Fibroblast of lung (primary cell): ENCODE measurements around the gene DDC. TPM values are rescaled to one million over a fixed set of nuclear protein-coding genes. Genes with fewer than 3 reads are reported as not detected.
"Not testable (repeated sequence)": the region's sequence is repeated elsewhere in the genome, so short reads cannot be mapped to it uniquely, and the experiment has no call there.

Experiments
- DNase-seq, 2 donors: peaks; one replicate each; pipeline versions ENCODE4 v3.0.0 to v3.0.0-alpha.2; 2010; ENCODE audit warnings: low read depth in 2 of 2
- H2AFZ ChIP-seq: 2 replicates; pipeline ENCODE4 v1.5.1; 2012; ENCODE audit warnings: low read length, control low read depth, inconsistent platforms
- H3K27ac ChIP-seq: 2 replicates; pipeline ENCODE4 v1.5.1; 2011; ENCODE audit warnings: low read length, control low read depth; ENCODE audit not compliant: insufficient read depth
- H3K27me3 ChIP-seq: 2 replicates; pipeline ENCODE4 v1.5.1; 2011; ENCODE audit warnings: mild to moderate bottlenecking, low read length; ENCODE audit not compliant: control insufficient read depth, insufficient read depth
- H3K36me3 ChIP-seq: 2 replicates; pipeline ENCODE4 v1.5.1; 2011; ENCODE audit warnings: low read length; ENCODE audit not compliant: control insufficient read depth, insufficient read depth
- H3K4me1 ChIP-seq: 2 replicates; pipeline ENCODE4 v1.5.1; 2011; ENCODE audit warnings: low read length; ENCODE audit not compliant: control insufficient read depth, insufficient read depth; ENCODE audit errors: extremely low read depth
- H3K4me2 ChIP-seq: 2 replicates; pipeline ENCODE4 v1.5.1; 2011; ENCODE audit warnings: low read length, control low read depth; ENCODE audit not compliant: insufficient read depth; ENCODE audit errors: extremely low read depth
- H3K4me3 ChIP-seq, 4 experiments: fragments of 200-600 bp in 1 of 4; sonication (generic) in 1 of 4; replicated peaks in 1 of 4; 2 replicates each; pipeline ENCODE4 v1.5.1; 2011 to 2016; ENCODE audit warnings: low read length in 4 of 4, low read depth in 3 of 4, mild to moderate bottlenecking in 3 of 4, control low read depth in 2 of 4, inconsistent platforms in 1 of 4, mixed read lengths in 1 of 4; ENCODE audit not compliant: insufficient read depth in 1 of 4; ENCODE audit errors: control extremely low read depth in 1 of 4
- H3K79me2 ChIP-seq: 2 replicates; pipeline ENCODE4 v1.5.1; 2012; ENCODE audit warnings: mild to moderate bottlenecking, low read length, inconsistent platforms; ENCODE audit not compliant: control insufficient read depth, insufficient read depth
- H3K9ac ChIP-seq: 2 replicates; pipeline ENCODE4 v1.5.1; 2011; ENCODE audit warnings: mild to moderate bottlenecking, low read length, control low read depth; ENCODE audit not compliant: insufficient read depth
- H3K9me3 ChIP-seq: 2 replicates; pipeline ENCODE4 v1.5.1; 2012; ENCODE audit warnings: low read depth, low read length; ENCODE audit not compliant: control insufficient read depth, insufficient read depth
- H4K20me1 ChIP-seq: 2 replicates; pipeline ENCODE4 v1.5.1; 2011; ENCODE audit warnings: low read length; ENCODE audit not compliant: control insufficient read depth, insufficient read depth; ENCODE audit errors: extremely low read depth
- EZH2 ChIP-seq: IDR thresholded peaks from 2 replicates; pipeline ENCODE4 v1.5.1; 2012; ENCODE audit warnings: low read length, control low read depth, mild to moderate bottlenecking; ENCODE audit errors: missing control alignments
- polyA plus RNA-seq, 2 donors: library from polyadenylated mRNA; depleted of rRNA in 1 of 2; stranded (reverse) in 1 of 2; unstranded in 1 of 2; fragments of >200 nt; gene quantifications; 2 replicates each; pipeline ENCODE4 v1.2.1, GENCODE V29; 2011 to 2012; ENCODE audit warnings: missing spikeins in 1 of 2
- total RNA-seq: library from RNA; depleted of rRNA; stranded (reverse); fragments of >200 nt; gene quantifications from 2 replicates; pipeline ENCODE4 v1.2.1, GENCODE V29; 2014
- TF ChIP-seq, protein P1 (sequence below), 2 donors: IDR thresholded peaks in 1 of 2; conservative IDR thresholded peaks in 1 of 2; 1 replicate in 1 of 2; 2 replicates in 1 of 2; pipeline ENCODE4 v1.5.1; 2011 to 2012; ENCODE audit warnings: low read length in 2 of 2, control low read depth in 1 of 2, inconsistent platforms in 1 of 2, low read depth in 1 of 2, mild to moderate bottlenecking in 1 of 2

DDC gene
- total and polyA plus RNA-seq, 2 donors (not counting 1 experiment from before 2014, with no cell fraction given) = not detected

DNA sequence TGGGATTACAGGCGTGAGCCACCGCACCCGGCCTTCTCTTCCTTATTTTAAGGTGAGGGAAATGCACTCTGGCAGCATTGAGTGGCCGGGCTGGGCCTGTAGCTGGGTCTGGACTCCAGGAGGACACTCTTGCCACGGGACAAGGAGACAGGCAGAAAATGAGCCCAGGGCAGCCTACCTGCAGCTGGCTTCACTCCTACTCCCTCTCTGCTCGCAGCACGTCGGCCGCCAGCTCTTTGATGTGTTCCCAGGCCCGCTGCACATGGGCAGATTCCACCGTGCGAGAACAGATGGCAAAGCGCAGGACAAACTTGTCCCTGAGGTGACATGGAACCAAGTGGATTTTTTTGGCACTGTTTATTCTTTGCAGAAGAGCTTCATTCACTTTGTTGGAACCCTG lies 102.2 kb downstream of the DDC start:
- DNase-seq = no peak
- H3K4me3 ChIP-seq = no peak overlapping the region

DNA sequence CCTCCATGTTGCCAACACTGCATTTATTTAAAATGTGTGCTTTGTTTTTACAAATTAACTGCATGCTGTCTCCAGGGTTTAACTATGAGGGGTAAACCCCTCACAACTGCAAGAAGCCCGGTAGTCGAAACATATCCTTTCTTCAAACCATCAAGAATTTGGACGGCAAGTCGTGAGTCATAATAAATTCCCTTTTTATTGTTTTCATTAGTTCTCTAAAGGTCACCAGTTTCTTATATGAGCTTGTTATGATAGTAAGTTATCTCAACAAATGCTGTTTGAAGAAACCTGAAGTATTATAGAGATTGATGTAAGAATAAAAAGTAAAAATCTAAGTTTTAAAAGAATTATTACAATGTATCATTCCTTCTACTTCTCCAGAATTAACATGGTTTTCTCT lies 102.8 kb downstream of the DDC start:
- no peaks in the 10 kb centered on the region for H3K4me1 ChIP-seq
- no peaks in the 10 kb centered on the region for H3K27me3 ChIP-seq
- no peak for TF ChIP-seq EZH2
- TF ChIP-seq, protein P1, sequence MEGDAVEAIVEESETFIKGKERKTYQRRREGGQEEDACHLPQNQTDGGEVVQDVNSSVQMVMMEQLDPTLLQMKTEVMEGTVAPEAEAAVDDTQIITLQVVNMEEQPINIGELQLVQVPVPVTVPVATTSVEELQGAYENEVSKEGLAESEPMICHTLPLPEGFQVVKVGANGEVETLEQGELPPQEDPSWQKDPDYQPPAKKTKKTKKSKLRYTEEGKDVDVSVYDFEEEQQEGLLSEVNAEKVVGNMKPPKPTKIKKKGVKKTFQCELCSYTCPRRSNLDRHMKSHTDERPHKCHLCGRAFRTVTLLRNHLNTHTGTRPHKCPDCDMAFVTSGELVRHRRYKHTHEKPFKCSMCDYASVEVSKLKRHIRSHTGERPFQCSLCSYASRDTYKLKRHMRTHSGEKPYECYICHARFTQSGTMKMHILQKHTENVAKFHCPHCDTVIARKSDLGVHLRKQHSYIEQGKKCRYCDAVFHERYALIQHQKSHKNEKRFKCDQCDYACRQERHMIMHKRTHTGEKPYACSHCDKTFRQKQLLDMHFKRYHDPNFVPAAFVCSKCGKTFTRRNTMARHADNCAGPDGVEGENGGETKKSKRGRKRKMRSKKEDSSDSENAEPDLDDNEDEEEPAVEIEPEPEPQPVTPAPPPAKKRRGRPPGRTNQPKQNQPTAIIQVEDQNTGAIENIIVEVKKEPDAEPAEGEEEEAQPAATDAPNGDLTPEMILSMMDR (conservative IDR thresholded peaks at IDR 0.05 in 1 of 2, IDR thresholded peaks at IDR 0.05 in 1 of 2; ENCODE audit: low read depth in 1 of 2, low read length in 2 of 2) = no peak
- no peaks in the 10 kb centered on the region for H3K9me3 ChIP-seq
- no peaks in the 10 kb centered on the region for H4K20me1 ChIP-seq
- H2AFZ ChIP-seq = no peak overlapping the region
- H3K27ac ChIP-seq = no peak overlapping the region
- H3K9ac ChIP-seq = no peak overlapping the region
- H3K79me2 ChIP-seq = no peaks in the 10 kb centered on the region
- H3K4me3 ChIP-seq = no peak overlapping the region
- H3K36me3 ChIP-seq = no peaks in the 10 kb centered on the region
- no peak overlapping the region for H3K4me2 ChIP-seq
- no peak for DNase-seq

More for the DNA sequence above, 102.2 kb downstream of the DDC start:
- TF ChIP-seq, protein P1 (conservative IDR thresholded peaks at IDR 0.05 in 1 of 2, IDR thresholded peaks at IDR 0.05 in 1 of 2; ENCODE audit: low read depth in 1 of 2, low read length in 2 of 2) = no peak
- no peak for TF ChIP-seq EZH2
- no peak overlapping the region for H3K9ac ChIP-seq
- H3K36me3 ChIP-seq = no peaks in the 10 kb centered on the region
- H2AFZ ChIP-seq = no peak overlapping the region
- no peak overlapping the region for H3K4me2 ChIP-seq
- no peaks in the 10 kb centered on the region for H3K4me1 ChIP-seq
- H3K9me3 ChIP-seq = no peaks in the 10 kb centered on the region
- H4K20me1 ChIP-seq = no peaks in the 10 kb centered on the region
- H3K27me3 ChIP-seq = no peaks in the 10 kb centered on the region
- no peaks in the 10 kb centered on the region for H3K79me2 ChIP-seq
- H3K27ac ChIP-seq = no peak overlapping the region

DNA sequence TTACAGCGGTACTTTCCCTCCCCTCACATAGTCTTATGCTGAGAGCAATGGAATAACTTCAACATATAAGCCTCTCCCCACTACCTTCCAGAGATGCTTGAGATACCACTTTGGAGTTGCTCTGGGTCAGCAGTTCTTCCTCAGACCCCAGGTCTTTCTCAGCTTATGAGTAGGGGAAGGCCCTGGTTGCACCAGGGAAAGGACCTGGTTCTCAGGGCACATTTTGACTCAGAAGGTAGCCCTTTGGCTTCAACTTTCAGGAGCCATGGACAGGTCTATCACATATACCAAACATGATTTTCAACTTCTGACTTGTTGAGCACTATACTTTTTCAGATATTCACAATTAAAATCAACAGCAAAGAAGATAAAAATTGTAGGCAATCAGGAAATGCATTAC lies 103.5 kb downstream of the DDC start:
- no peaks in the 10 kb centered on the region for H3K36me3 ChIP-seq
- H4K20me1 ChIP-seq = no peaks in the 10 kb centered on the region
- H3K4me1 ChIP-seq = no peaks in the 10 kb centered on the region
- H3K4me2 ChIP-seq = no peak overlapping the region
- H3K27ac ChIP-seq = no peak overlapping the region
- H3K79me2 ChIP-seq = no peaks in the 10 kb centered on the region
- TF ChIP-seq EZH2 = no peak
- TF ChIP-seq, protein P1 (conservative IDR thresholded peaks at IDR 0.05 in 1 of 2, IDR thresholded peaks at IDR 0.05 in 1 of 2; ENCODE audit: low read depth in 1 of 2, low read length in 2 of 2) = no peak
- no peak overlapping the region for H3K9ac ChIP-seq
- no peaks in the 10 kb centered on the region for H3K27me3 ChIP-seq
- no peaks in the 10 kb centered on the region for H3K9me3 ChIP-seq
- H2AFZ ChIP-seq = no peak overlapping the region
- DNase-seq = no peak
- no peak overlapping the region for H3K4me3 ChIP-seq

DNA sequence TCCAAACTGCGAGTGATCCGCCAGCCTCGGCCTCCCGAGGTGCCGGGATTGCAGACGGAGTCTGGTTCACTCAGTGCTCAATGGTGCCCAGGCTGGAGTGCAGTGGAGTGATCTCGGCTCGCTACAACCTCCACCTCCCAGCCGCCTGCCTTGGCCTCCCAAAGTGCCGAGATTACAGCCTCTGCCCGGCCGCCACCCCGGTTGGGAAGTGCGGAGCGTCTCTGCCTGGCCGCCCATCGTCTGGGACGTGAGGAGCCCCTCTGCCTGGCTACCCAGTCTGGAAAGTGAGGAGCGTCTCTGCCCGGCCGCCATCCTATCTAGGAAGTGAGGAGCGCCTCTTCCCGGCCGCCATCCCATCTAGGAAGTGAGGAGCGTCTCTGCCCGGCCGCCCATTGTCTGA lies 106.0 kb downstream of the DDC start:
- not testable (repeated sequence) for H3K79me2 ChIP-seq, H3K4me1 ChIP-seq, H3K9me3 ChIP-seq, H3K4me3 ChIP-seq, H3K36me3 ChIP-seq, H3K27me3 ChIP-seq, H3K9ac ChIP-seq, H4K20me1 ChIP-seq, DNase-seq, H3K27ac ChIP-seq, H3K4me2 ChIP-seq, H2AFZ ChIP-seq

DNA sequence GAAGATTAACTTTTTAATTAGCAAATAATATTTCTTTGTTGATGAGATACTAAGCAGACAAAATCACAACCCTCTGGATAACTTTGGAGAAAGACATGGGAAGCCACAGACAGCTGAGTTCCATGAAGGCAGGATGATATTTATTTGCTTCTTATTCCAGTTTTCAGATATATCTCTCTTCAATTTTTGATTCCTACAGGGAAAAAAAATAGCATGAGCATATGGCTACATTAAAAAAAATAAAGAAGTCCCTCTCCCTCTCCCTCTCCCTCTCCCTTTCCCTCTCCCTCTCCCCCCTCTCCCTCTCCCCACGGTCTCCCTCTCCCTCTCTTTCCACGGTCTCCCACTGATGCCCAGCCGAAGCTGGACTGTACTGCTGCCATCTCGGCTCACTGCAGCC lies 106.6 kb downstream of the DDC start:
- DNase-seq, H3K4me3 ChIP-seq, H3K9me3 ChIP-seq, H3K36me3 ChIP-seq, H3K27me3 ChIP-seq, H3K4me1 ChIP-seq, H3K9ac ChIP-seq, H3K79me2 ChIP-seq, H4K20me1 ChIP-seq, H3K27ac ChIP-seq, H3K4me2 ChIP-seq, H2AFZ ChIP-seq: not testable (repeated sequence)
